HL-60/S4 treated with retinoic acid at 250 ng/mL for 4 days and 3 days (cell line): ENCODE measurements around the gene COQ8A.

ENCODE experiments used
- in situ Hi-C: fragments of 300-500 bp; cut with MboI; formaldehyde crosslinking; loops from 2 replicates; pipeline ENCODE4 v1.7.0; 2022; ENCODE audit warnings: low sequenced_read_pairs

Gene COQ8A

GRCh38 chr1:226972931-226973330 is 32.8 kb downstream of the COQ8A start:
- in situ Hi-C loops: no loop called here

- in situ Hi-C loops: no loop called here
These were observed 33.3 kb downstream of the COQ8A start for GRCh38 chr1:226973371-226973897.

GRCh38 chr1:226973898-226974543 is 33.9 kb downstream of the COQ8A start:
- in situ Hi-C loops: no loop called here

GRCh38 chr1:226974544-226975258 is 34.6 kb downstream of the COQ8A start:
- in situ Hi-C loops: no loop called here

GRCh38 chr1:226975259-226976250 is 35.5 kb downstream of the COQ8A start:
- in situ Hi-C loops: no loop called here

GRCh38 chr1:226976276-226976977 is 36.3 kb downstream of the COQ8A start:
- in situ Hi-C loops: no loop called here

- in situ Hi-C loops: no loop called here
These were observed 37.0 kb downstream of the COQ8A start for GRCh38 chr1:226976978-226977642.

- in situ Hi-C loops: no loop called here
These were observed 37.7 kb downstream of the COQ8A start for GRCh38 chr1:226977643-226978431.

GRCh38 chr1:226978432-226979114 is 38.5 kb downstream of the COQ8A start:
- in situ Hi-C loops: no loop called here

- in situ Hi-C loops: no loop called here
These were observed 39.0 kb downstream of the COQ8A start for GRCh38 chr1:226979115-226979516.

GRCh38 chr1:226979517-226980121 is 39.5 kb downstream of the COQ8A start:
- in situ Hi-C loops: no loop called here

GRCh38 chr1:226980122-226980560 is 40.0 kb downstream of the COQ8A start:
- in situ Hi-C loops: no loop called here

- in situ Hi-C loops: no loop called here
These were observed 40.7 kb downstream of the COQ8A start for GRCh38 chr1:226980565-226981385.

GRCh38 chr1:226981386-226981817 is 41.3 kb downstream of the COQ8A start:
- in situ Hi-C loops: no loop called here

GRCh38 chr1:226981838-226982237 is 41.7 kb downstream of the COQ8A start:
- in situ Hi-C loops: no loop called here

- in situ Hi-C loops: no loop called here
These were observed 42.5 kb downstream of the COQ8A start for GRCh38 chr1:226982451-226983177.
